SU-DHL-6 (cell line): Measurements from ENCODE around the gene MTERF1.

Experiments used
- CTCF ChIP-seq: fragments of 200-600 bp; sonication (generic); IDR thresholded peaks from one replicate; pipeline ENCODE4 v1.5.1; 2017; ENCODE audit warnings: antibody characterized with exemption, mild to moderate bottlenecking, low read length, moderate library complexity; ENCODE audit not compliant: insufficient read depth, poor library complexity, severe bottlenecking
- EZH2phosphoT487 ChIP-seq: fragments of 200-600 bp; sonication (generic), shearing (Covaris generic); conservative IDR thresholded peaks from 2 replicates; pipeline ENCODE4 v1.6.1; 2018; ENCODE audit warnings: mild to moderate bottlenecking, antibody characterized with exemption, low read length, moderate library complexity, mixed read lengths

DNA sequence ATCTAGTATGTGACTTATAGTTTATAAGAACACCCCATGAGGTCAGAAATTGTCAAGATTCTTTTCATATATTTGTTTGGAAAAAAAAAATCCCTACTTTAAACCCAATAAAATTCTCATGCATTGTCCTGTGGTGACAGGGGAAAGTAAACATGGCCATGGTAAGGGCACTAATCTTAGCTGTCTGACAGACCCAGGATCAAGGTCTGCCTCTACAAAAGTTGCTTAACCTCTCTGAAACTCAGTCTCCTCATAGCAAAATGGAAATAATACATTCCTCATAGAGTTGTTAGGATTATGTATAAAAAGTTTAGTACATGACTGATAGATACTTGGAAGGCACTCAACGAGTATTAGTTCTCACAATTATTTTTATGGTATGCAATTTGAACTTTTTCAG lies 37.9 kb upstream of the MTERF1 start:
- TF ChIP-seq CTCF = no peak
- no peak for TF ChIP-seq EZH2phosphoT487
